IPS-15b (cell line): ENCODE data around the gene NEK1.
"Not testable (repeated sequence)": the region's sequence is repeated elsewhere in the genome, so short reads cannot be mapped to it uniquely, and the experiment has no call there.

ENCODE experiments used
- H3K27me3 ChIP-seq: one replicate; pipeline ENCODE4 v1.6.1; 2013; ENCODE audit warnings: low read length; ENCODE audit not compliant: control insufficient read depth, insufficient read depth
- H3K36me3 ChIP-seq: one replicate; pipeline ENCODE4 v1.6.1; 2013; ENCODE audit warnings: low read length; ENCODE audit not compliant: control insufficient read depth, insufficient read depth
- H3K4me1 ChIP-seq: one replicate; pipeline ENCODE4 v1.6.1; 2013; ENCODE audit warnings: mild to moderate bottlenecking, low read length; ENCODE audit not compliant: control insufficient read depth, insufficient read depth
- H3K4me3 ChIP-seq: one replicate; pipeline ENCODE4 v1.5.1; 2013; ENCODE audit warnings: low read depth, low read length
- H3K9ac ChIP-seq: one replicate; pipeline ENCODE4 v1.6.1; 2013; ENCODE audit warnings: low read depth, mild to moderate bottlenecking, low read length
- H3K9me3 ChIP-seq: one replicate; pipeline ENCODE4 v1.6.1; 2013; ENCODE audit warnings: mild to moderate bottlenecking, low read length; ENCODE audit not compliant: control insufficient read depth, insufficient read depth

The NEK1 gene

DNA sequence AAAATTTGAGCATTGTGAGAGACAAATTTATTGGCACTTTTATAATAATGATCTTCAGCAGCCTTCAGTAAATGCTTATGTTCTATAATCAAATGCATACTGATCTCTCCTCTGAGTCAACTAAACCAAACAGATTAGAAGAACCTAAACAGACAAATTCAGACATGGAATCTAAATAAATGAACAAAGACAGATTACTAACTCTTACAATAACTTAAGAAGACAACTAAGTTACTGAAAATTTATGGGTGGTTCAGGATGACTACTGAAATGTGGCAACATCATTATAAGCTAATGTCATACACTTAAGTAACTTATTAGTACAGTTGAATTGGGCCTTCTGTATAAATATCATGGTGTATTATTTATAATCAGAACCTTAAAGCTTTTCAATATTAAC is 127.3 kb downstream of the NEK1 start:
- no peak overlapping the region for H3K4me3 ChIP-seq
- no peaks in the 10 kb centered on the region for H3K27me3 ChIP-seq
- H3K4me1 ChIP-seq, result no peaks in the 10 kb centered on the region
- H3K36me3 ChIP-seq, result no peaks in the 10 kb centered on the region
- H3K9ac ChIP-seq, result no peak overlapping the region
- no peaks in the 10 kb centered on the region for H3K9me3 ChIP-seq

DNA sequence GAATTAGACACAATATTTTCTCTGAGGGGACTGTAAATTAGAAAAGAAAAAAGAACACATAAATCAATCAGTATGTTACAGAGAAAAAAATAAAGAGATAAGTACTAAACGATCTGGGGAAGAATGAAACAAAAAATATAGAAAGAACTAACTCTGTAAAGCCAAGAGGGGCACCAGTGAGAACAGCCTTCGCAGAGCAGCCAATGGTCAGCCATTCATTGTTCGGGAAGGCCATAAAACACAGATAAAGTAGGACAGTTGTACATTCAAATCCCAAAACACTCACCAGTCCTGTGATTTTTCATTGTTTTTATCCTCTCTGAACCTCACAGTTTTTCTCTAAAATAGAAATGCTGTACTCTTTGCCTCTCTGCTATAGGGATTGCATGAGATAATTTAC is 127.9 kb downstream of the NEK1 start:
- H3K9me3 ChIP-seq, result no peaks in the 10 kb centered on the region
- no peak overlapping the region for H3K4me3 ChIP-seq
- H3K4me1 ChIP-seq, result no peaks in the 10 kb centered on the region
- H3K36me3 ChIP-seq, result no peaks in the 10 kb centered on the region
- no peaks in the 10 kb centered on the region for H3K27me3 ChIP-seq
- no peak overlapping the region for H3K9ac ChIP-seq

- no peaks in the 10 kb centered on the region for H3K4me1 ChIP-seq
- H3K4me3 ChIP-seq, result no peak overlapping the region
- H3K9me3 ChIP-seq, result no peaks in the 10 kb centered on the region
- no peaks in the 10 kb centered on the region for H3K36me3 ChIP-seq
- H3K27me3 ChIP-seq, result no peaks in the 10 kb centered on the region
- no peak overlapping the region for H3K9ac ChIP-seq
Observed at GRCh38 chr4:169464080-169464479, 148.3 kb downstream of the NEK1 start.

DNA sequence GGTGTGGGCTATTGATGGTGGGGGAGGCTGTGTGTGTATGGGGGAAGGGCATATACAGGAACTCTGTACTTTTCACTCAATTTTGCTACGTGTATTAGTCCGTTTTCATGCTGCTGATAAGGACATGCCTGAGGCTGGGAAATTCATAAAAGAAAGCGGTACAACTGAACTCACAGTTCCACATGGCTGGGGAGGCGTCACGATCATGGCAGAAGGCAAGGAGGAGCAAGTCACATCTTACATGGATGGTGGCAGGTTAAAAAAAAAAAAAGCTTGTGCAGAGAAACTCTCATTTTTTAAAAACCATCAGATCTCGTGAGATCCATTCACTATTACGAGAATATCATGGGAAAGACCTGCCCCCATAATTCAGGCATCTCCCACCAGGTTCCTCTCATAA is 152.3 kb downstream of the NEK1 start:
- no peaks in the 10 kb centered on the region for H3K4me1 ChIP-seq
- H3K9ac ChIP-seq, result no peak overlapping the region
- H3K36me3 ChIP-seq, result no peaks in the 10 kb centered on the region
- H3K27me3 ChIP-seq, result no peaks in the 10 kb centered on the region
- no peaks in the 10 kb centered on the region for H3K9me3 ChIP-seq
- H3K4me3 ChIP-seq, result no peak overlapping the region

GRCh38 chr4:169458575-169458974 is 153.8 kb downstream of the NEK1 start:
- Histone ChIP-seq H3K4me1 (no peaks in the 10 kb centered on the region), H3K27me3 (no peaks in the 10 kb centered on the region), H3K4me3 (no peak overlapping the region), H3K9ac (no peak overlapping the region), H3K36me3 (no peaks in the 10 kb centered on the region), H3K9me3 (no peaks in the 10 kb centered on the region)

- H3K4me3 ChIP-seq, H3K36me3 ChIP-seq, H3K27me3 ChIP-seq, H3K4me1 ChIP-seq, H3K9ac ChIP-seq, H3K9me3 ChIP-seq: not testable (repeated sequence)
Observed at GRCh38 chr4:169452644-169453043, 159.7 kb downstream of the NEK1 start.

DNA sequence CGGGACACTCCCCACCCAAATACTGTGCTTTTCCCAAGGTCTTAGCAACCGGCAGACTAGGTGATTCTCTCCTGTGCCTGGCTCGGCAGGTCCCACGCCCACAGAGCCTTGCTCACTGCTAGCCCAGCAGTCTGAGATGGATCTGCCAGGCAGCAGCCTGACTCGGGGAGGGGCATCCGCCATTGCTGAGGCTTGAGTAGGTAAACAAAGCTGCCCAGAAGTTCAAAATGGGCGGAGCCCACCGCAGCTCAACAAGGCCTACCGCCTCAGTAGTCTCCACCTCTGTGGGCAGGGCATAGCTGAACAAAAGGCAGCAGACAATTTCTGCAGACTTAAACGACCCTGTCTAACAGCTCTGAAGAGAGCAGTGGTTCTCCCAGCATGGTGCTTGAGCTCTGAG is 163.4 kb downstream of the NEK1 start:
- not testable (repeated sequence) for H3K36me3 ChIP-seq, H3K4me1 ChIP-seq, H3K4me3 ChIP-seq, H3K27me3 ChIP-seq, H3K9ac ChIP-seq, H3K9me3 ChIP-seq

DNA sequence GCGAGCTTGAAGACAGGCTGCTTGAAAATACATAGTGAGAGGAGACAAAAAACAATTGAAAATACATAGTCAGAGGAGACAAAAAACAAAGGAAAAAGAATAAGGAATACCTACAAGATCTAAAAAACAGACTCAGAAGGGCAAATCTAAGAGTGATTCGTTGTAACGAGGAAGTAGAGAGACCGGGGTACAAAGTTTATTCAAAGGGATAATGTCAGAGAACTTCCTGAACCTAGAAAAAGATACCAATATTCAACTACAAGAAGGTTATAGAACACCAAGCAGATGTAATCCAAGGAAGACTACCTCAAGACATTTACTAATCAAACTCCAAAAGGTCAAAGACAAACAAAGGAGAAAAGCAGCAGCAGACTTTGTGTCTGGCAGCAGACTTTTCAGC is 165.6 kb downstream of the NEK1 start:
- Histone ChIP-seq H3K9ac (no peak overlapping the region), H3K36me3 (no peaks in the 10 kb centered on the region), H3K9me3 (peaks cover 4% of the 10 kb centered on the region), H3K27me3 (no peaks in the 10 kb centered on the region), H3K4me3 (no peak overlapping the region), H3K4me1 (no peaks in the 10 kb centered on the region)

DNA sequence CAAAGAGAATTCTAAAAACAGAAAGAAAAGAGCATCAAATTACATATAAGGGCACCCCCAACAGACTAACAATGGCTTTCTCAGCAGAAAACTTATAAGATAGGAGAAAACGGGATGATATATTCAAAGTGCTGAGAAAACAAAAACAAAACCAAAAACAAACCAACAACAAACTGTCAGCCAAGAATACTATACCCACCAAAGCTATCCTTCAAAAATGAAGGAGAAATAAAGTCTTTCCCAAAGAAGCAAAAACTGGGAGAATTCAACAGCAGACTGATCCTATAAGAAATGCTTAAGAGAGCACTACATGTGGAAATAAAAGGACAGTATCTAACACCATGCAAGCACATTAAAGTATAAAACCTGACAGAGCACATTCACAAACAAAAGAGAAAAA is 168.6 kb downstream of the NEK1 start:
- Histone ChIP-seq H3K9ac (no peak overlapping the region), H3K4me1 (no peaks in the 10 kb centered on the region), H3K27me3 (no peaks in the 10 kb centered on the region), H3K9me3 (peaks cover 4% of the 10 kb centered on the region), H3K4me3 (no peak overlapping the region), H3K36me3 (no peaks in the 10 kb centered on the region)

DNA sequence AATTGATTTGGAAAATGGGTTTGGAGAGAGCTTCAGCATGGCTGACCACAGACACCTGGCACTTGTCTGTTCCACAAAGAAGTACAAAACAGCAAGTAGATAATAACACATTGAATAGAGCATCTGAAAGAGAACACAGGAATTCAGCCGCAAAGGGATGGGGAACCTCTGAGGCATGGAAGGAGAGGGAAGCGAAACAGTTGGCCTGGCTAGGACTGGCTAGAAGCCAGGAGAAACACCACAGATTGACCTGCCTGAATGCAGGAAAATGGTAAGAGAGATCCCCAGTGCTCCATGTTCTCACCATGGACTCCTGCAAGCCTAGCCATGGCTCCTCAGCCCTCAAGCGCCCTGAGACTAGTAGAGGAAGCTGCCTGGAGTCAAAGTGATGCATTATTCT is 171.9 kb downstream of the NEK1 start:
- Histone ChIP-seq H3K27me3 (no peaks in the 10 kb centered on the region), H3K9me3 (peaks cover 4% of the 10 kb centered on the region), H3K4me3 (no peak overlapping the region), H3K4me1 (no peaks in the 10 kb centered on the region), H3K9ac (no peak overlapping the region), H3K36me3 (no peaks in the 10 kb centered on the region)

GRCh38 chr4:169439244-169439643 is 173.1 kb downstream of the NEK1 start:
- no peaks in the 10 kb centered on the region for H3K4me1 ChIP-seq

GRCh38 chr4:169438057-169438480 is 174.3 kb downstream of the NEK1 start:
- no peak overlapping the region for H3K9ac ChIP-seq

More at GRCh38 chr4:169439244-169439643, 173.1 kb downstream of the NEK1 start:
- Histone ChIP-seq H3K4me3 (no peak overlapping the region), H3K36me3 (no peaks in the 10 kb centered on the region), H3K9me3 (peaks cover 4% of the 10 kb centered on the region), H3K27me3 (no peaks in the 10 kb centered on the region), H3K9ac (no peak overlapping the region)

More at GRCh38 chr4:169438057-169438480, 174.3 kb downstream of the NEK1 start:
- no peak overlapping the region for H3K4me3 ChIP-seq
- H3K27me3 ChIP-seq, result no peaks in the 10 kb centered on the region
- H3K4me1 ChIP-seq, result no peaks in the 10 kb centered on the region
- H3K36me3 ChIP-seq, result no peaks in the 10 kb centered on the region
- H3K9me3 ChIP-seq, result no peaks in the 10 kb centered on the region
